NCI-H146 treated with DMSO at 0.1 percent for 48 hours (cell line): Measurements from ENCODE around the gene TULP4.
"Not testable (repeated sequence)": the region's sequence is repeated elsewhere in the genome, so short reads cannot be mapped to it uniquely, and the experiment has no call there.

Experiments used
- DNase-seq: peaks from one replicate; lab custom pipeline; 2025; ENCODE audit not compliant: unreplicated experiment; lab: John Stamatoyannopoulos, UW

The TULP4 gene

DNA sequence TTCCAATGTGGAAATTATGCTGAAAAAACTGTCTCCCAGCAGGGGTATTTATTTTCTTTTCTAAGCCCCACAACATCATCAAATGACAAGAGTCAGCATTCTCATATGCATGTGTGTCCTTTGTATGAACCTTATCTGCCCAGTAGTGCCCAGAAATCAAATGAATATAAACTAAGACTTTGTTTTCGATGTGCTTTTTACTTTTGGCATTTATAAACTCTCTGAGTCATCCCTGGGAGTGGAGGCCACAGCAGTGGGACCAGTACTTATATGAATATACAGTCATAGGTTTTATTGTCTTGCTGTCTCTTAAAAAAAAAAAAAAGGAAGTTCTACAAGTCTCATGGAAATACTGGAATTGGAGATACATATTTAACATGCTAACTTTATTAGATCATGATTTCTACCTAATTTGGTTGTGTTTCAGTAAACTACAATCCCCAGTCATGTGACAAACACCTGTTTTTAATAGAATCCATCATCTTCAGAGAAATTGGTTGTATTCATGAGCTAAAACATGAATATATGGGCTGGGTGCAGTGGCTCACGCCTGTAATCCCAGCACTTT, 148.4 kb downstream of the TULP4 start:
- no peak for DNase-seq

DNA sequence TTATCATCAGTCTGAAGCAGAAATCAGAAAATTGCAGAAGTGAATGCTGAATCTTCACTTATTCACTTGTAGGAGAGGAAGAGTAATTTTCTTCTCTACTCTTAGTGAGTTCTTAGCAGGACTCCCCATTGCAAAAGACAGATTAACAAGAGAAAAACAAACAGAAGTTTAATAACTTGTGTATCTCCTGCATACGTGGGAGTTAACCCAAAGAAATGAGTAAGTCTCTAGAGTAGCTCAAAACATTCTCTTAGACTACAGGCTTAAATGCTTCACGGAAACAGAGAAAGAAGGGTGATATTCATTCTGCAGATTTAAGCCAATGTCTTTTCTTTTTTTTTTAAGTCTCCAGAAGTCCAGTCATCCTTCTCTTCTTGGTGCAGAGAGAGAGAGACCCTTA, 149.7 kb downstream of the TULP4 start:
- no peak for DNase-seq

DNA sequence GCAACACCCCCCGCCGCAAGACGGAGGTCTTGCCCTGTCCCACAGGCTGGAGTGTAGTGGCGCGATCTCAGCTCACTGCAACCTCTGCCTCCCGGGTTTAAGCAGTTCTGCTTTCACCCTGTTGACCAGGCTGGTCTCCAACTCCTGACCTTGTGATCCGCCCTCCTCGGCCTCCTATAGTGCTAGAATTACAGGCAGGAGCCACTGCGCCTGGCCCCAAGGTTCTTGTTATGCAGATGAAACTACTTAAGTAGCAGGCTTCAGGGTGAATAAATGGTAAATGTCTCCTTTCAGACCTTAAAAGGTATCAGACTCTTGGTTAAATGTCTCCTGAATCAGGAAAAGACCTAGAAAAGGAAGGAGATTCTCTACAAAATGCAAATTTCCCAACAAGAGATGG, 152.2 kb downstream of the TULP4 start:
- DNase-seq, result no peak

DNA sequence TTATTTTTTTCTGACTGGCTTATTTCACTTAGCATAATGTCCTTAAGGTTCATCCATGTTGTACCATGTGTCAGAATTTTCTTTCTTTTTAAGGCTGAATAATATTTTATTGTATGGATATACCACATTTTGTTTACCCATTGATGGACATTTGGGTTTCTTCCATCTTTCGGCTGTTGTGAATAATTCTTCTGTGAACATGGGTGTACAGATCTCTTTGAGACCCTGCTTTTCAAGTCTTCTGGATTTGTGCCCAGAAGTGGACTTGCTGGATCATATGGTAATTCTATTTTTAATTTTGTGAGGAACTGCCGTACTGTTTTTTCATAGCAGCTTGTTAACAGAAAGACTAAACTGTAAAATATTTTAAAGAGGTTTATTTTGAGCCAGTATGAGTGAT, 153.0 kb downstream of the TULP4 start:
- DNase-seq, result no peak

DNA sequence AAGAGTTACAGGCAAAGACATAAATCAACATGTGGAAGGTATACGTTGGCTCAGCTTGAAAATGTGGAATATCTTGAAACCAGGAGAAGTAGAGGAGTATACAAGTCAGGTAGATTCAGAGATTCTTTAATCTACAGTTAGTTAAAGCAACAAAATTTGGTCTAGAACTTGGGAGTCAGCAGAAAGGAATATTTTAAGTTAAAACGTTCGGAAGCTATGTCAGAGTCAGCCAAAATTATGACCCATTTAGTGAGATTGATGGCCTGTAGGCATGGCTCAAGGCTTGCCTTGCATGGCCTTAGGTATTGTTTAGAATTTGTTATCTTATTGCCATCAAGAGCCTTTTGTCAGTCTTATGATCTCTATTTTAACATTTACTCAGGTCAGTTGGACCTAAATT, 153.5 kb downstream of the TULP4 start:
- no peak for DNase-seq

DNA sequence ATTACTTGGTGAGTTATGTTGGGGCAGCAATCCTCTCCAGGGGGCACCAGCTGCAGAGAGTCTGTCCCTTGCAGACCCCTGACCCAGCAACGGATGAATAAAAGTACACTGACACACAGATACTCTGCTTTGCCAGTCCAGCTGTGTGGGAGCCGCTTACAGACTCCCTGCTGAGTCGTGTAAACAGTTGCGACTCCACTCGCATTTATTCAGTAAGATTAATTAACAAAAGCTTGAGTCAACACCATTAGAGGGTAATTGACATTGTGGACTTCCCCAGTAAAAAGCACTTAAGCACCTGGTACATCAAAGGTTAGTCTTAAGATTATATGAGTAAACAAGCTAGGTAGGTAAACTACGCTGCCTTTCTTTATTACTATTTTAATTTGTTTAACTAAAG, 155.7 kb downstream of the TULP4 start:
- DNase-seq, result peak; percentile 98

DNA sequence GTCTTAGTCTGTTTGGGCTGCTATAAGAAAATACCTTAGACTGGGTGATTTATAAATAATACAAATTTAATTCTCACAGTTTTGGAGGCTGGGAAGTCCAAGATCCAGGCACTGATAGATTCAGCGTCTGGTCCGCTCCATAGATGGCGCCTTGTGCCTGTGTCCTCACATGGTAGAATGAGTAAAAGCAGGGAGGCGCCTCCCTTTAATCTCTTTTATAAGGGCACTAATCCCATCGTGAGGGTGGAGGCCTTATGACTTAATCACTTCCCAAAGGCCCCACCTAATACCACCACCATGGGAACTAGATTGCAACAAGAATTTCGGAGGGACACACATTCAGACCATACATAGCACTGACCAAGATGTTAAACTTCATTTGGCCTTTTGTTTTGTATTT, 156.4 kb downstream of the TULP4 start:
- peak; percentile 42 for DNase-seq

DNA sequence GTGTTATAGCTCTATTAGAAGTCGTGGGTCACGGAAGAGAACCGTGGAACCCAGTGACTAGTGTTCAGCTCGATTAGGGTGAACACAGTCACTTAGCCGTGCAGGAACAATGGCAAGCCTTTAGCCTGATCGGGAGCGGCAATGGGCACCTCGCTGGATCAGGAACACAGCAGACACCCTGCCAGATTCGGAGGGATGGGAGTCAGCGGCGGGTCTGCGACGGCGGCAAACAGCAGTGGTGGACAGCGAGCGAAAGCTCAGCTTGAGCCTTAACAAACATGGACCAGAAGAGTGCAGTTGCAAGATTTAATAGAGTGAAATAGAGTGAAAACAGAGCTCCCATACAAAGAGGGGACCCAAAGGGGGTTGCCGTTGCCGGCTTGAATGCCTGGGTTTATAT, 157.8 kb downstream of the TULP4 start:
- not testable (repeated sequence) for DNase-seq

DNA sequence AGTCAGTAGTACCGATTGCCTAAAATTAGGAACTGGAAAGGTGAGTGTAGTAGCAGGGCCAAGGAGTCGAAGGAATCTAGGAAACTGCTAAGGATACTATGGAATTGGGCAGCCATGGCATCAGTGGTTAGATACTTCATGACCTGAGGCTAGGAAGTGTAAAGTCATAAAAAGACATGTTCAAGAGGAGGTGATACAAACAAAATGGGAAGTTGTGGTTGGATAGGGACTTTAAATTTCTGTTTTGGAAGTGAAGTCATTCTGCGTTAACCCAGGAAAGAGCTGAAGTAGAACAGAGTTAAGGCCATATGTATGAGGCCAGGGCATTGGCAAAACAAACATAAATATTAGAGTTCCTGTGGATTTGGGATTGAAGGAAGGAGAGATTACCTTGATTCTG, 159.1 kb downstream of the TULP4 start:
- no peak for DNase-seq

DNA sequence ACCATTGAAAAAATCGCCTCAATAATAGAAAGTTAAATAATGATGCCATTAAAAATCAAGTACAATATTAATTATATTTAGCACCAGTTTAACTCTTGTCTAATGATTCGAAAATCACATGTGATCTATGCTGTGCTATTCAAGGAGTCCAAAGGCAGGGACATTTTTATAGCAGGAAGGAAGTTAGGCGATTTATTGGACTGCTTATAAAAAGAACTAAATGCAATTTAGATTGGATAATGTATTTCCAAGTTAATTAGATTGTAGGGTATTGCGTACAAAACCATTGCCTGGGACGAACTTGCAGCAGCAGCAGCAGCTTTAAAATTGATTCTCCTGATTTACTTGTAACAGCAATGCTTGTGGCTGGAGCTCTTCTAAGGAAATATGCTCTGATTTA, 160.2 kb downstream of the TULP4 start:
- DNase-seq, result no peak

DNA sequence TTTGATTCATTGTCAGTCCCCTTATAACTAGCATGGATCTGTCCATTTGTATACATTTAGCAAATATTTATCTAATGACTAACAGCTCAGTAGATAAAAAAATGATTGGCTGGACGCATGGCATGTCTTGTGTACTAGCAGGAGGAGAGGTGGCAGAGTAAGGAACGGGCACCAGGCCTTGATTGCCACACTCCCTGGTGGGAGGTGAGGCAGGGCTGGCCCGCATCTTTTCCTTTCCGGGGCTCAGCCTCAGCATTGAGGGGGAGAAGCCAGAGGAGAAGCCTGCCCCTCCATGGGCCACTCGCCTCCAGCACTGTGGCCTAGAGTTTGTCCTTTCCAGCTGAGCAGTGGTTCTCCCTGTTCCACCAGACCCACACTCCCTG, 162.7 kb downstream of the TULP4 start:
- peak; percentile 95 for DNase-seq

DNA sequence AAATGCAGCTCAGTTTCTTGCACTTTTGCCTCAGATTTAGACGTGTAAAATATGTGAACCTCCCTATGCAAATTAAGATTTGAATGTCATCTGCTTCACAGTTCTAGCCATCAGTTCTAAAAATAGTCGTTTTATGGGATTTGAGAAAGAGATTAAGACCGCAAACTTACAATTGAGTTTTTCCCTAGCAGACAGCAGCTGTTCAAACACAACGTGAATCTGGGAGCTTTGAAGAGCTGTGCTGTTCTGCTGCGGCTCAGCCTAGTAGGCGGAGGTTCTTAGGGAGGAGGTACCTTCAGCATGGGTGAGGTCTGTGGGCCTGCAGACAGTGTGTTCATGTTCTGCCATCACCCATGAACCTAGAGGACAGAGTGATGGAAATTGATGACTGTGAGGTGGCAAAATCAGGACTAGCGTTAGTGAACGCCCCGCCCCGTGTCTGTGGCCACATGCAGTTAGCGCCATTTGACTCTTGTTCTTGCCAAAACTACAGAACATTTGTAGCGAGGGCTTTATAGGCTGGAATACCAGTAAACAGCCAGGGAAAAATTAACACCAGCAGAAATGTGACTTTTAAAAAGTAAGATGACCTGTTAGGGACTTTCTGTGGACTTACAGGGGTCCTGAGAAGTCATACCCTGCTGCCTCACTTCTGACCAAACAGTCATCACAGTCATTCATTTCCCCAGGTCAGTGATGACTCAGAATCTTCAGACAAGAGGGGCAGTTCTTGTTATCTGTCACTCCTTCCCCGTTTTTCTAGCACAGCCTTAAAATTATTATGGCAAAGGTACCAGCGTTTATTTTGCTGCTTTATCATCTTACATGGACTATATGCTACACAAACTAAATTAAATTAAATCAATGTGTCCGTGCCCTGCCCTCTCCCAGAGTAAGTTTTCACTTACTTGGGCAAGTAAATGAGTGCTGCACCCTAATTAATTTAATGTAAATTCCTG, 163.4 kb downstream of the TULP4 start:
- peak; percentile 99 for DNase-seq

DNA sequence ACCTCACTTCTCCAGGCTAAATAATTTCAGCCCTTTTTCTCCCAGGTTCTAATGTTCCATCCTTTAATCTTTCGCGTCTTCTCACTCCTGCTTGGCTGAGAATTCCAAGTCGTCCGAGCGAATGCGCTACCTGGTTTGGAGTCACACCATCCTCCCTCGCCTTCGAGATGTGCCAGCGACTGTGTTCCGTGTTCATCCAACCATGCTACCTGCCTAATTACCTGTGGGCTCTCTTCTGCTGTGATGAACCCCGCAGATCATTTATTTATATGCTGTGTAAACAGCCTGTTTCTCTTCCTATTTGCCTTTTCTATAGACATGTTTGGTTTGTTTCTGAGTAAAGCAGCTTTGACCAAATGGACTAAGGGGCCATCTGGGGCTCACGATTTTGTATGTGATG, 164.1 kb downstream of the TULP4 start:
- DNase-seq, result peak; percentile 83

DNA sequence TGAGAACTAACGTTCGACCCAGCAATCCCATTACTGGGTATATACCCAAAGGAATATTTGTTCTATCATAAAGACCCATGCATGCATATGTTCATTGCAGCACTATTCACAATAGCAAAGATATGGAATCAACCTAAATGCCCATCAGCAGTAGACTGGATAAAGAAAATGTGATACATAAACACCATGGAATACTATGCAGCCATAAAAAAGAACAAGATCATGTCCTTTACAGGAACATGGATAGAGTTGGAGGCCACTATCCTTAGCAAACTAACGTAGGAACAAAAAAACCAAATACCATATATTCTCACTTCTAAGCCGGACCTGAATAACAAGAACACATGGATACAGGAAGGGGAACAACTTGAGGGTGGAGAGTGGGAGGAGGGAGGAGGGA, 165.5 kb downstream of the TULP4 start:
- DNase-seq, result not testable (repeated sequence)

DNA sequence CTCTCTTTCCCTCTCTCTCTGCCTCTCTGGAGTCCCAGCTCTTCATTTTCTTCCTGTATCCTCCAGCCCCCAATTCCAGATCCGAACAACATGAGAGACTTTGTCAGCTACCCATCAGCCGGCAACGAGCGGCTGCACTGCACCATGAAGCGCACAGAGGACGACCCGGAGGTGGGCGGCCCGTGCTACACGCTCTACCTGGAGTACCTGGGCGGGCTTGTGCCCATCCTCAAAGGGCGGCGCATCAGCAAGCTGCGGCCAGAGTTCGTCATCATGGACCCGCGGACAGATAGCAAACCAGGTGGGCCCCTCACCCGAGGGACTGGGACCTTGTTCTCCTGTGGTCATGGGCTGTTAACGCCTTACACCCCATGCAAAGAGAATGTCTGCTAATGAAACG, 168.7 kb downstream of the TULP4 start:
- DNase-seq, result no peak

DNA sequence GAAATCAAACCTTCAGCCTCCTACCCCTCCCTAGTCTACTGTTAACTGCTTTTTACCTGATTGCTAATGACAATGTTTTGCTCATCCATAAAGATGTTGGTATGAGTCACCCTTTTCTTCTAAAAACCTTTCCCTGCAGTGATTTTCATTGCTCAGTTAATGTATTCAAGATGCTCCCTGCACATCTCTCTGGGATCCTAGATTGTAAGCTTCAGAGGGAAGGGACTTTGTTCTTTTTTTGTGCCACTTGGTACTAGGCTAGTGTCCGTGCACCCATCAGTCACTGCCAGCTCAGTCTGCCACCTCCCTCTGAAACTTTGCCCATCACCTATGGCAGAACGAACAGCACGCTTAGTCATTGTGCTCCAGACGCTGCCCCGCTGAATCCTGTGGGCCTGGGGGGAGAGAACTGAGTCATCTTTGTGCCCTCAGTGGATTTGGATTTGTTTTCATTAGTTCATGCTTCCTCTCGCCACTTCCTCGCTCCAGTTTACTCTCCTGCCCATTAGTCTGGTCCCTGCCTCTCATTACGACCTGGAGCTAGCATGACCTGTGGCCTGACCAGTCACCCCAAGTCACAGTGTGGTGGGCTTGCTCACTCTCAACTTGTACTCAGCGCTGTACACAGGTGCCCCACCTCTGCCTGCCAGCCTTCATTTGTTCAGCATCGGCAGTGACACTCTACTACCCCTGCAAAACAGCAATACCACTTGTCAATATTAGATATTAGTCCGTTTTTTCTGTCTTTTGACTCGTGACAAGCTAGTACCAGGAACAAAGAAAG, 169.6 kb downstream of the TULP4 start:
- DNase-seq, result no peak

DNA sequence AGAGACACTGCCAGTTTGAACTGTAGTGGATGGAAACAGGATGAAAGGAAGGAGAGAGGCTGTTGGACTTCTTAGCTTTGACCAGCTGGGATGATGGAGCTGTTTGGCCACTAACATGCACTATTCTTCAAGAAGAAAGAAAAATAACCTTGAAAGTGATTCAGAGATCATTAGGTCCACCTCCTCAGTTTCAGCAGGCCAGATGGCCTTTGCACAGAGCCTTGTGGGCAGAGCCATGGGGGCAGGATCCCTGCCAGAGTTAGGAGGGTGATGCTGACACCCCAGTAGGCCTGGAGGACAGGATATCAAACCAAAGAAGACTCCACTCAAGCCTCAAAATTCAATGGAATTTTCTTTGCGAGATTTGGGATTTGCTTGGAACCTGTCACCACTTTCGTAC, 173.2 kb downstream of the TULP4 start:
- no peak for DNase-seq

DNA sequence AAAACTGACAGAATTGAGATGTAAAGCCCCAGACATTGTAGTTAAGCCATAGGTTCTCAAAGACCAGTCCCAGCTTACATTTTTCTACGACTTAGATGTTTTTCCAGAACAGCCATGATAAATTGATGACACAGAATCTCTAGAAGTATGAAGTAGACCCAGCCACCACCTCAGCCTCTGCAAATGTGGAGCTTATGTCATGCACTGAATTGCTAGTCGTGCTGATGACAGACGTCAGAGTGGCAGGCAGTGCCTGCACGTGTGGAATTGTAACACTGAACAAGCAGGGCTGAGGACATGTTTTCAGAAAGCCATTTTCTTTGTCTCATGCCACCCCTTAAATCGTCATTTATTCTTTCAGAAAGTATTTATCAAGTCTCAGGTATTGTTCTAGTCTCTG, 175.2 kb downstream of the TULP4 start:
- DNase-seq, result no peak

DNA sequence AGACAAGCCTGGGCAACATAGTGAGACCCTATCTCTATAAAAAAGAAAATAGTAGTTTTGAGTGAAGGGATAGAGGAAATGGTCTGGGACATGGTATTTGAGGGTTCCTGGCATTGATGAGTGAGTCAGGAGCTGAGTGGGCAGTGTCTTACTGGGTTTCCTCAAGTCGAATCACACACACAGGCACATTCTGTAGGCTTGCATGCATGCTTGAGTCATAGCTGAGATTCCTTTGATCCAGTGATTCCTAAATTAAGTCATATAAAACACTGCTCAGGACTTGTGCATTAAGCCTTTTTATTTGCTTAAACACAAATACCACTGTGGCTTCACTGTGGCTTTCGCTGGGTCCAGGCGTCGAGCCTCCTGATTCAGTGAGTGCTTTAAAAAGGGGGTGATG, 175.8 kb downstream of the TULP4 start:
- no peak for DNase-seq

DNA sequence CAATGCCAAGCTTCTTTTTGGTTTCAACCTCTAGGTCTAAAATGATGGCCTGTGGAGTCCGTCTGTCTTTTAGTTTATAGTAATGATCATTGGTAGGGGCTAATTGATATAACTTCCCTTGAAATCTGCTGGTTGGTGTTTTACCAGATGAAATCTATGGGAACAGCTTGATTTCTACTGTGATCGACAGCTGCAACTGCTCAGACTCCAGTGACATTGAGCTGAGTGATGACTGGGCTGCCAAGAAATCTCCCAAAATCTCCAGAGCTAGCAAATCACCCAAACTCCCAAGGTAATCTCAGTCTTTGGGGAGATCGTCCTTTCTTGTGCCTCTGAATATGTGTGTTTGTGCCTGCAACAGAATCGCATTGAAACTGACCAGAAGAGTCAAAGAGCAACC, 177.2 kb downstream of the TULP4 start:
- DNase-seq, result no peak

DNA sequence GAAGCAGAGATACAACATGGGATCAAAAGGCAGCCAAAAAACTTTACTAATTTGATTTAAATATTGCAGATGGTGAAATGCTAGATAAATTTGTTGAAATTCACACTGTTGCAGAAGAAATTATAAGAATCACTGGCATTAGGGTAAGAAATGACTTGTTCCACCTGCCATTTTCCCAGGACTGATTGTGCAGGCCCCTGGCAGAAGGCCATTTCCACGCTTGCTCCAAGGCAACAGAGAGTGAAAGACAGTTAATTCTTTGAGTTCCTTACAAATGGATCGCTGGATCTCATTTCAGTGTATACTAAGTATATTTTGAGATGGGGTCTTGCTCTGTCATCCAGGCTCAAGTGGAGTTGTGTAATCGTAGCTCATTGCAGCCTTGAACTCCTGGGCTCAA, 180.6 kb downstream of the TULP4 start:
- DNase-seq, result no peak

DNA sequence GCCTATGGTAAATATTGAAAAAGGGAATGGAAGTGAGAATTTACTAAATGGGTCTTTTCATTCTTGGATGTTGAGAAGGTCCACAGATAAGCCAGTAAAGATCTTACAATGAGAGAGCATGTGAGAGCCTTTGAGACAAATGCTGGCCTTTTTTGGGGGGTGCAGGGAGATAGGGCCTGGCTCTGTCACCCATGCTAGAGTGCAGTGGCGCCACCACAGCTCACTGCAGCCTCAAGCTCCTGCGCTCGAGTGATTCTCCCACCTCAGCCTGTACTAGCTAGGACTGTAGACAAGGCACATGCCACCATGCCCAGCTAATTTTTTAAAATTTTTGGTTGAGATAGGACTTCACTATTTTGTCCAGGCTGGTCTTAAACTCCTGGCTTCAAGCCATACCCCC, 184.4 kb downstream of the TULP4 start:
- no peak for DNase-seq
